ENCODE results near the gene RCVRN. TPM values are rescaled to one million over a fixed set of nuclear protein-coding genes. Genes with fewer than 3 reads are reported as not detected.

Gene RCVRN
- total and polyA plus RNA-seq, 2 donors = under 0.01 to 0.07 TPM

GRCh38 chr17:9854255-9854654, 50.8 kb downstream of the RCVRN start:
- Histone ChIP-seq H3K27me3 (ENCODE audit: control insufficient read depth in 2 of 2, insufficient read depth in 1 of 2, low read length in 1 of 2) (no peaks in the 10 kb centered on the region), H3K36me3 (ENCODE audit: control insufficient read depth in 2 of 2, insufficient read depth in 2 of 2, low read length in 1 of 2) (no peaks in the 10 kb centered on the region), H3K9me3 (ENCODE audit: control insufficient read depth in 2 of 2, insufficient read depth in 1 of 2, low read length in 1 of 2) (no peaks in the 10 kb centered on the region), H3K4me3 (ENCODE audit: low read length in 2 of 2) (no peak overlapping the region), H3K4me1 (ENCODE audit: control insufficient read depth in 2 of 2, insufficient read depth in 2 of 2, low read length in 2 of 2) (no peaks in the 10 kb centered on the region), H3K27ac (ENCODE audit: low read depth in 1 of 2, low read length in 1 of 2) (no peak overlapping the region)
- DNase-seq (ENCODE audit: low read depth in 6 of 9, low spot score in 9 of 9) = no peak
- 88% methylated on average over 5 of the region's 5 CpGs for WGBS

GRCh38 chr17:9850151-9850550, 54.9 kb downstream of the RCVRN start:
- no peaks in the 10 kb centered on the region for H3K9me3 ChIP-seq (ENCODE audit: control insufficient read depth in 2 of 2, insufficient read depth in 1 of 2, low read length in 1 of 2)
- no peaks in the 10 kb centered on the region for H3K36me3 ChIP-seq (ENCODE audit: control insufficient read depth in 2 of 2, insufficient read depth in 2 of 2, low read length in 1 of 2)
- H3K4me1 ChIP-seq (ENCODE audit: control insufficient read depth in 2 of 2, insufficient read depth in 2 of 2, low read length in 2 of 2) = no peaks in the 10 kb centered on the region
- no peak overlapping the region for H3K4me3 ChIP-seq (ENCODE audit: low read length in 2 of 2)
- H3K27me3 ChIP-seq (ENCODE audit: control insufficient read depth in 2 of 2, insufficient read depth in 1 of 2, low read length in 1 of 2) = no peaks in the 10 kb centered on the region
- 93% methylated on average over 5 of the region's 5 CpGs for WGBS
- DNase-seq (ENCODE audit: low read depth in 6 of 9, low spot score in 9 of 9) = no peak
- no peak overlapping the region for H3K27ac ChIP-seq (ENCODE audit: low read depth in 1 of 2, low read length in 1 of 2)

Other genes with a start within 250 kb of the RCVRN start
- 0.24 TPM for gene DHRS7C, start 113.7 kb downstream of the RCVRN start, total RNA-seq
- 0.07 TPM for gene DHRS7C, start 113.7 kb downstream of the RCVRN start, polyA plus RNA-seq
- gene GSG1L2, start 83.2 kb downstream of the RCVRN start, total RNA-seq = not detected
- not detected for gene GSG1L2, start 83.2 kb downstream of the RCVRN start, polyA plus RNA-seq
- gene GLP2R, start 79.3 kb downstream of the RCVRN start, total RNA-seq = 0.05 TPM
- gene GLP2R, start 79.3 kb downstream of the RCVRN start, polyA plus RNA-seq = 0.09 TPM